Common myeloid progenitor, CD34-positive (primary cell): ENCODE results near the gene LRRC71.

Experiments
- CTCF ChIA-PET: fragments of 350-600 bp; sonication (Branson Sonifier 250); formaldehyde crosslinking; loops from one replicate; lab custom pipeline; 2021; ENCODE audit warnings: antibody characterized with exemption; lab: Charles Lee
- POLR2A ChIA-PET: fragments of 350-600 bp; sonication (Branson Sonifier 250); formaldehyde crosslinking; loops from one replicate; lab custom pipeline; 2021; ENCODE audit warnings: antibody characterized with exemption; lab: Charles Lee
- DNase-seq, 3 donors: peaks; one replicate each; pipeline versions ENCODE4 v3.0.0 to v3.0.0-alpha.2; 2013
- H3K27ac ChIP-seq, 2 experiments: 1 replicate in 1 of 2; 2 replicates in 1 of 2; pipeline ENCODE4 v1.7.0; 2013; ENCODE audit warnings: inconsistent platforms in 2 of 2, low read length in 2 of 2, mild to moderate bottlenecking in 2 of 2, low read depth in 1 of 2, moderate library complexity in 1 of 2; ENCODE audit not compliant: severe bottlenecking in 2 of 2, insufficient read depth in 1 of 2, poor library complexity in 1 of 2
- H3K27me3 ChIP-seq, 5 experiments: replicated peaks in 2 of 5; 1 replicate in 3 of 5; 2 replicates in 2 of 5; pipeline versions ENCODE4 v1.6.1 to v1.7.0; 2013; ENCODE audit warnings: low read length in 4 of 5, mild to moderate bottlenecking in 2 of 5, moderate library complexity in 2 of 5, inconsistent platforms in 1 of 5; ENCODE audit not compliant: insufficient read depth in 5 of 5, control insufficient read depth in 4 of 5
- H3K36me3 ChIP-seq, 4 experiments: 1 replicate in 2 of 4; 2 replicates in 2 of 4; pipeline versions ENCODE4 v1.6.1 to v1.7.0; 2013; ENCODE audit warnings: low read length in 3 of 4, control low read depth in 1 of 4, mild to moderate bottlenecking in 1 of 4; ENCODE audit not compliant: control insufficient read depth in 4 of 4, insufficient read depth in 4 of 4
- H3K4me1 ChIP-seq, 4 experiments: 1 replicate in 3 of 4; 2 replicates in 1 of 4; pipeline versions ENCODE4 v1.6.1 to v1.7.1; 2013; ENCODE audit warnings: low read length in 3 of 4, mild to moderate bottlenecking in 3 of 4, control low read depth in 1 of 4, inconsistent platforms in 1 of 4, moderate library complexity in 1 of 4; ENCODE audit not compliant: control insufficient read depth in 4 of 4, insufficient read depth in 4 of 4; ENCODE audit errors: control extremely low read depth in 1 of 4
- H3K4me3 ChIP-seq, 7 experiments: 1 replicate in 4 of 7; 2 replicates in 3 of 7; pipeline versions ENCODE4 v1.5.1 to v1.7.0; 2013; ENCODE audit warnings: mild to moderate bottlenecking in 7 of 7, low read length in 6 of 7, moderate library complexity in 6 of 7, inconsistent platforms in 2 of 7, low read depth in 2 of 7, control low read depth in 1 of 7; ENCODE audit not compliant: insufficient read depth in 4 of 7, control insufficient read depth in 1 of 7; ENCODE audit errors: extremely low read depth in 1 of 7
- H3K9me3 ChIP-seq, 5 experiments: 1 replicate in 4 of 5; 2 replicates in 1 of 5; pipeline versions ENCODE4 v1.6.1 to v1.7.1; 2013; ENCODE audit warnings: low read length in 4 of 5, mild to moderate bottlenecking in 2 of 5, inconsistent platforms in 1 of 5, low read depth in 1 of 5, moderate library complexity in 1 of 5; ENCODE audit not compliant: control insufficient read depth in 4 of 5, insufficient read depth in 2 of 5; ENCODE audit errors: control extremely low read depth in 1 of 5
- WGBS: methylation state at CpG from one replicate; pipeline ENCODE4 v1.1.5; 2013; ENCODE audit not compliant: insufficient coverage; 5-methylcytosine and 5-hydroxymethylcytosine counted together

Gene LRRC71

DNA sequence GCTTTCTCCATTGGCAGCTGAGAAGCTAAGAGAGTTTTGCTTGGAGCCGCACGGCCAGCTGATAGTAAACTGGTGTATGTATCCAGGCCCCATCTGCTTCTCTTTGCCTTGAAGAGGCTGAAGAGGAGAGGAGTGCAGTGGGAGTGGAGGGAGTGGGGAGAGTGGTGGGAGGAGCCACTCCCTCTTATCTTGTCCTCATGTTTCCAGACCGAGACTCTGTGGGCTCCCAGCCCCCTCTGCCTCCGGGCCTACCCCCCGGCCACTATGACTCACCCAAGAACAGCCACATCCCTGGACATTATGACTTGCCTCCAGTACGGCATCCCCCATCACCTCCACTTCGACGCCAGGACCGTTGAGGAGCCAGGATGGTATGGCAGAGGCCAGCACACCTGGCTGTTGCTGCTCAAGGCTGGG lies 6.0 kb upstream of the LRRC71 start:
- 96% methylated on average over 9 of the region's 9 CpGs for WGBS
- no peaks in the 10 kb centered on the region for H3K27me3 ChIP-seq
- peaks cover 0 to 38% (median 12%) of the 10 kb centered on the region in 4 experiments for H3K4me1 ChIP-seq
- DNase-seq = no peak
- H3K27ac ChIP-seq = peak overlapping the region in 1 of 2 experiments; percentile 58
- no peaks in the 10 kb centered on the region for H3K9me3 ChIP-seq
- POLR2A ChIA-PET = no interaction called here
- H3K36me3 ChIP-seq = peaks cover 0 to 52% (median 15%) of the 10 kb centered on the region in 4 experiments
- no peak overlapping the region for H3K4me3 ChIP-seq
- CTCF ChIA-PET = interaction anchor here (5.9 kb wide), 1 partner anchor 8 kb away, joined by 48 read pairs; the partner anchor contains the start of gene LRRC71

DNA sequence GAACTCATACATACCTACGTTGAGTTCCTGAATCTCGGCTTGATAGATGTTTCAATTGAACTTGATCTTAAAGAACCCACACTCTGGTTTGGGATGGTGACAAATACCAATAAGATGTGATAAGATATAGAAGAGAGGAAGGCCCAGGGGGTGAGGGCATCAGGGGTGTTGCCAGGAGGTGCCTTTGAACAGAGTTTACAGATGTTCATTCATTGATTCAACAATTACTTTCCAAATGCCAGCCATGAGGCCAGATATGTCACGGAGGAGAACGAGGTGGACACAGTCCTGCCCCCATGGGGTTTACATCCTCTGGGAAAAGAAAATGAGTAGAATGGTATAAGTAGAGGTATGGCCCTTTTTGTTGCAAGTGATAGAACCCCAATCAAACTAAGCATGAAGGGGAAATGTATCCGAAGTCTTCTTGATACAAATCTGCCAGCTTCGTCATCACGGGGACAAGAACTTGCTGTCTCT lies 659 bp downstream of the LRRC71 start:
- POLR2A ChIA-PET = interaction anchor here (0.7 kb wide), 1 partner anchor 164 kb away, joined by 3 read pairs; no protein-coding TSS in a partner anchor
- Histone ChIP-seq H3K4me3 (peak overlapping the region in 1 of 7 experiments; percentile 50), H3K36me3 (peaks cover 0 to 9% (median 0%) of the 10 kb centered on the region in 4 experiments), H3K27me3 (peaks cover 12 to 58% (median 40%) of the 10 kb centered on the region in 5 experiments), H3K9me3 (no peaks in the 10 kb centered on the region), H3K4me1 (peaks cover 0 to 33% (median 23%) of the 10 kb centered on the region in 4 experiments), H3K27ac (no peak overlapping the region)
- 62% methylated on average over 7 of the region's 7 CpGs for whole genome bisulfite sequencing
- no peak for DNase-seq
- CTCF ChIA-PET = interaction anchor here (1.2 to 14.3 kb wide), 9 partner anchors 9 to 232 kb away, joined by 3 to 201 read pairs (median 5); partner anchors contain the start of gene PEAR1

DNA sequence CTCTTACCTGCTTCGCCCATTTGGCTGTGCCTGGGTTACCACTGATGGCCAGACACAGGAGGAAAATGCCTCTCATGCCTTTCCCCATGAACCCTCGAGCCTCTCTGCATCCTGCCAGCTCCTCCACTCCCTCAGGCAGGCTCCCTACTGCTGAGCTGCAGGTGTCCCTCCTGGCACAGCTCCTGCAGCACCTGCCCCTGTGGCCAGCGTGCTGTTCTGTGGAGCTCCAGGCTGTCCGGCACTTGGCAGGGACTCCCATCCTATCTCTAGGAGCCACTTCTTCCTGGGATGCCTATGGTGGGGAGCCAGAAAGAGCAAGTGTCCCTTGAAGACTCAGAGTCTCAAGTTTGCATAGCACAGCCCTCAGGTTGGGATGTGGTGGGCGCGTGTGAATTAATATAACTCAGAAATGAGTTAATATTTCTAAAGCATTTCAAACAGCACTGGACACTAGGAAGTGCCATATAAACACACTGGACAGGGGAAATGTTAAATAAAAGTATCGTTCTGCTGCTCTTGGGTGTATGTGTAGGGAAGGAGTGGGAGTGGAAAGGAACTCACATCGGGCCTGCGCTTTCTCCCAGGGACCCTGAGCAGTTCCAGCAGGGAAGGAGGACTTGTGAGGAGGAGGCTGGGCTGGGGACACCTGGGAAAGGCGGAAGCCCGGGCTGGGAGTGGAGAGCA lies 2.7 kb downstream of the LRRC71 start:
- Histone ChIP-seq H3K4me3 (no peak overlapping the region), H3K27ac (no peak overlapping the region), H3K27me3 (peaks cover 12 to 72% (median 47%) of the 10 kb centered on the region in 5 experiments), H3K4me1 (peaks cover 0 to 52% (median 38%) of the 10 kb centered on the region in 4 experiments), H3K9me3 (no peaks in the 10 kb centered on the region), H3K36me3 (no peaks in the 10 kb centered on the region)
- CTCF ChIA-PET = interaction anchor here (1.0 to 14.3 kb wide), 8 partner anchors 11 to 126 kb away, joined by 3 to 201 read pairs (median 4); partner anchors contain the start of genes NTRK1 and PEAR1
- WGBS = 16% methylated on average over 6 of the region's 11 CpGs
- DNase-seq = no peak
- POLR2A ChIA-PET = no interaction called here

DNA sequence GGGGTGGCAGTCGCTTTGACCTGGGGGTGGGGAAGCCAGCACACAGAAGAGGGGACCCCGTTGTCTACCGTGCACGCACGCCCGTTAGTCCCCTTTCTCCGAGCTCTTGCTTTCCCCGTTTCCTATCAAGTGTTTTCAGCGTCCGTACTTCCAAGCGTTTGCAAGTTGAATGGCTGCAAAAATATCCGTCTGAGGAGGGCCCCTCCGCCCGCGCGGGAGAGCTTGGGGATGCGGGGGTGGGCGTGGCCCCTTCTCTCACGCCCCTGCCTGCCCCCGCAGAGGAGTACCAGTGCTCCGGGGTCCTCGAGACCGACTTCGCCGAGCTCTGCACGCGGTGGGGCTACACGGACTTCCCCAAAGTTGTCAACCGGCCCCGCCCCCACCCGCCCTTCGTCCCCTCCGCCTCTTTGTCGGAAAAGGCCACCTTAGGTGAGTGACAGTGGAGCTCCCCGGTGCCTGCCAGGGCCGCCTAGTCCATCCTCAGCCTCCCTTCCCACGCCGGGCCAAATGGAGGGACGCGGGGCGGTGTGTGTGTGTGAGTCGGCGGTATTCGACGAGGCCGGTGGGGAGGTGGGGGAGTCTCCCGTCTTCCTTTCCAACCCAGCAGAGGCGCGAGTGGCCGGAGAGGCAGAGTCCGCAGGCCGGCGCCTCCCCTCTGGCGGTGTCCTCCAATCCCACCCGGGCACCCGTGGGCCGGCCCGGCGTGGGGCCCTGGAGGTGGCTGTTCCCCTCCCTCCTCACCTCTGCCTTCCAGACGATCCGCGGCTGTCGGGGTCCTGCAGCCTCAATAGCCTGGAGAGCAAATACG lies 3.4 kb downstream of the LRRC71 start:
- Histone ChIP-seq H3K27me3 (peaks cover 12 to 80% (median 47%) of the 10 kb centered on the region in 5 experiments), H3K36me3 (no peaks in the 10 kb centered on the region), H3K27ac (no peak overlapping the region), H3K4me1 (peaks cover 0 to 53% (median 39%) of the 10 kb centered on the region in 4 experiments), H3K9me3 (no peaks in the 10 kb centered on the region), H3K4me3 (no peak overlapping the region)
- ChIA-PET CTCF (interaction anchor here (0.9 to 14.3 kb wide), 9 partner anchors 12 to 198 kb away, joined by 3 to 201 read pairs (median 3); partner anchors contain the start of genes ISG20L2, METTL25B, NTRK1 and PEAR1), POLR2A (no interaction called here)
- DNase-seq = peak in 2 of 3 donors; percentile 64
- 2% methylated on average over 47 of the region's 64 CpGs for WGBS

DNA sequence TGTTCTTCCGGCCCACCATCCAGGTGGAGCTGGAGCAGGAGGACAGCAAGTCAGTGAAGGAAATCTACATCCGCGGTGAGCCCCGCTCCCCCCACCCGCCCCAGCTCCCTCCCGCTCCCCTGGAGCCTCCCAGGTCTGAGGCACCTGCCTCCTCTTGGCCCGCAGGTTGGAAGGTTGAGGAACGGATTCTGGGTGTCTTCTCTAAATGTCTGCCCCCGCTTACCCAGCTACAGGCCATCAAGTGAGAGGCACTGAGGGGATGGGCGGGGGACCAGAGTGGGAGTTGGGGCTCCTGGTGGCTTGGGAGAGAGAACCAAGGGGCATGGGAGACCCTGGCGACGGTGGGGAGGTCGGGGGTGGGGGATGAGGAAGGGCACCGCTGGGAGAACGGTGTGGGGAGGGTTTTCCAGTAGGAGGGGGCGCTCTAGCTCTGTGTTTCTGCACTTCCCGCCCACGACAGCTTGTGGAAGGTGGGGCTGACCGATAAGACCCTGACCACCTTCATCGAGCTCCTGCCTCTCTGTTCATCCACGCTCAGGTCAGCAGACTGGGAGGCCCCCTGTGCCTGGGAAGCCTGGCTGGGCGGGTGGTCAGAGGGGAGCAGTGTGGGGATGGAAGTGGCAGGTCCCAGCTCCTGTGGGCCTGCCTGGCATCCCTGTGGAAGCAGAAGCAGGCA lies 4.2 kb downstream of the LRRC71 start:
- 56% methylated on average over 8 of the region's 22 CpGs for WGBS
- H3K9me3 ChIP-seq = no peaks in the 10 kb centered on the region
- no peaks in the 10 kb centered on the region for H3K36me3 ChIP-seq
- no peak overlapping the region for H3K27ac ChIP-seq
- peaks cover 0 to 53% (median 39%) of the 10 kb centered on the region in 4 experiments for H3K4me1 ChIP-seq
- no peak overlapping the region for H3K4me3 ChIP-seq
- ChIA-PET CTCF (interaction anchor here (0.9 to 14.3 kb wide), 9 partner anchors 10 to 199 kb away, joined by 3 to 201 read pairs (median 3); partner anchors contain the start of genes ISG20L2, METTL25B, NTRK1 and PEAR1), POLR2A (no interaction called here)
- peaks cover 12 to 87% (median 47%) of the 10 kb centered on the region in 5 experiments for H3K27me3 ChIP-seq
- DNase-seq = no peak
